Astrocyte of the cerebellum (primary cell): ENCODE measurements around the gene MTX2.

Source experiments
- DNase-seq: peaks from one replicate; pipeline ENCODE4 v3.0.0-alpha.2; 2011; ENCODE audit warnings: low read depth
- H3K4me3 ChIP-seq: 2 replicates; pipeline ENCODE4 v1.5.1; 2011; ENCODE audit warnings: mild to moderate bottlenecking, low read depth, low read length, moderate library complexity
- CTCF ChIP-seq: IDR thresholded peaks from 2 replicates; pipeline ENCODE4 v1.5.1; 2012; ENCODE audit warnings: low read length, low read depth, moderate library complexity, mild to moderate bottlenecking; ENCODE audit errors: missing control alignments
- in situ Hi-C: cut with HindIII; loops from 2 replicates; pipeline ENCODE4 v1.10.0; 2017; ENCODE audit warnings: low sequenced_read_pairs

MTX2 gene

GRCh38 chr2:176283291-176284068, 14.2 kb downstream of the MTX2 start:
- H3K4me3 ChIP-seq, result no peak overlapping the region
- in situ Hi-C loops, result no loop called here
- no peak for TF ChIP-seq CTCF
- DNase-seq, result no peak

GRCh38 chr2:176284461-176285049, 15.3 kb downstream of the MTX2 start:
- H3K4me3 ChIP-seq, result no peak overlapping the region
- no peak for TF ChIP-seq CTCF
- DNase-seq, result no peak
- in situ Hi-C loops, result no loop called here

- H3K4me3 ChIP-seq, result no peak overlapping the region
- in situ Hi-C loops, result no loop called here
- TF ChIP-seq CTCF, result no peak
- DNase-seq, result no peak
Observed at GRCh38 chr2:176285321-176285720, 16.1 kb downstream of the MTX2 start.

- in situ Hi-C loops, result no loop called here
- no peak for TF ChIP-seq CTCF
- no peak overlapping the region for H3K4me3 ChIP-seq
- DNase-seq, result no peak
Observed at GRCh38 chr2:176291335-176291734, 22.1 kb downstream of the MTX2 start.

- no peak overlapping the region for H3K4me3 ChIP-seq
- TF ChIP-seq CTCF, result no peak
- in situ Hi-C loops, result no loop called here
- no peak for DNase-seq
Observed at GRCh38 chr2:176291809-176292283, 22.6 kb downstream of the MTX2 start.

- in situ Hi-C loops, result no loop called here
- no peak for TF ChIP-seq CTCF
- no peak for DNase-seq
Observed at GRCh38 chr2:176292608-176293007, 23.4 kb downstream of the MTX2 start.

More at GRCh38 chr2:176292608-176293007, 23.4 kb downstream of the MTX2 start:
- H3K4me3 ChIP-seq, result no peak overlapping the region
